HG03520 (cell line): Measurements from ENCODE around the gene SFXN3.

Source experiments
- ATAC-seq: cut with Tn5 transposase; IDR thresholded peaks from one replicate; pipeline ENCODE4 v1.9.1; 2021; ENCODE audit warnings: mild to moderate bottlenecking, moderate library complexity; ENCODE audit not compliant: unreplicated experiment

SFXN3 gene

GRCh38 chr10:101031128-101031795 lies at the start of gene SFXN3, which contains the start of gene PDZD7:
TSS of gene SFXN3 (plus strand) at chr10:101031234. CDS start at chr10:101034695, 3,461 bp downstream.
TSS of gene PDZD7 (minus strand) at chr10:101031129. CDS start at chr10:101030219, 910 bp downstream.
- ATAC-seq: peak; percentile 87

GRCh38 chr10:100982916-100983830 lies 47.9 kb upstream of the SFXN3 start:
- ATAC-seq: no peak

- ATAC-seq: no peak
Observed at GRCh38 chr10:100983868-100984671, 47.0 kb upstream of the SFXN3 start.

GRCh38 chr10:100984672-100985177 lies 46.3 kb upstream of the SFXN3 start:
- no peak for ATAC-seq

GRCh38 chr10:100985336-100985735 lies 45.7 kb upstream of the SFXN3 start:
- ATAC-seq: no peak

GRCh38 chr10:100986623-100986951 lies 44.4 kb upstream of the SFXN3 start:
- ATAC-seq: no peak

- ATAC-seq: peak; percentile 79
Observed at GRCh38 chr10:100986952-100987684, 43.9 kb upstream of the SFXN3 start, which contains the start of the genes MRPL43 and TWNK. TSS of gene MRPL43 (minus strand) at chr10:100987497. CDS start at chr10:100987443, 54 bp downstream. TSS of gene TWNK (plus strand) at chr10:100987543. CDS start at chr10:100988211, 668 bp downstream.

GRCh38 chr10:100987685-100988049 lies 43.4 kb upstream of the SFXN3 start:
- ATAC-seq: no peak

- ATAC-seq: no peak
Observed at GRCh38 chr10:100988166-100988565, 42.9 kb upstream of the SFXN3 start.

GRCh38 chr10:100989088-100989487 lies 41.9 kb upstream of the SFXN3 start:
- ATAC-seq: no peak

- ATAC-seq: no peak
Observed at GRCh38 chr10:100993986-100994708, 36.9 kb upstream of the SFXN3 start.

GRCh38 chr10:100995181-100995580 lies 35.9 kb upstream of the SFXN3 start:
- no peak for ATAC-seq

GRCh38 chr10:100996678-100997359 lies 34.2 kb upstream of the SFXN3 start:
- no peak for ATAC-seq

- no peak for ATAC-seq
Observed at GRCh38 chr10:100997360-100998182, 33.5 kb upstream of the SFXN3 start.

GRCh38 chr10:100998183-100998990 lies 32.6 kb upstream of the SFXN3 start:
- no peak for ATAC-seq

- ATAC-seq: peak; percentile 42
Observed at GRCh38 chr10:100998991-100999741, 31.9 kb upstream of the SFXN3 start.

- ATAC-seq: no peak
Observed at GRCh38 chr10:100999742-101000126, 31.3 kb upstream of the SFXN3 start, which contains the start of gene LZTS2. TSS of gene LZTS2 (plus strand) at chr10:100999808. CDS start at chr10:101002539, 2,731 bp downstream.
